Stomach (tissue), 9 donors: ENCODE results near the gene MARCHF3. TPM values are rescaled to one million over a fixed set of nuclear protein-coding genes. Genes with fewer than 3 reads are reported as not detected.

Experiments used
- DNase-seq, 2 donors: peaks; one replicate each; pipeline versions ENCODE4 v3.0.0 to v3.0.0-alpha.2; 2013 to 2019
- H3K27ac ChIP-seq, 5 donors: fragments of 200-600 bp in 4 of 5; sonication (generic) in 4 of 5; one replicate each; pipeline ENCODE4 v1.5.1; 2013 to 2019; ENCODE audit warnings: mild to moderate bottlenecking in 1 of 5, moderate library complexity in 1 of 5
- H3K27me3 ChIP-seq, 3 donors: fragments of 200-600 bp; sonication (generic); one replicate each; pipeline ENCODE4 v1.5.1; 2017 to 2019; ENCODE audit warnings: mixed run types in 1 of 3
- H3K36me3 ChIP-seq, 4 donors: fragments of 200-600 bp; sonication (generic); 1 replicate in 3 of 4; 2 replicates in 1 of 4; pipeline ENCODE4 v1.5.1; 2016 to 2019
- H3K4me1 ChIP-seq, 4 donors: fragments of 200-600 bp; sonication (generic); one replicate each; pipeline ENCODE4 v1.5.1; 2016 to 2019
- H3K4me3 ChIP-seq, 4 donors: fragments of 200-600 bp; sonication (generic) in 3 of 4; one replicate each; pipeline ENCODE4 v1.5.1; 2016 to 2019; ENCODE audit warnings: mild to moderate bottlenecking in 1 of 4
- H3K9me3 ChIP-seq, 4 donors: fragments of 200-600 bp; sonication (generic); one replicate each; pipeline ENCODE4 v1.5.1; 2016 to 2019
- CTCF ChIP-seq, 7 experiments: fragments of 450-650 bp in 4 of 7; fragments of 200-600 bp in 3 of 7; sonication (generic) in 3 of 7; IDR thresholded peaks; one replicate each; pipeline ENCODE4 v1.5.1; 2016 to 2019; ENCODE audit warnings: antibody characterized with exemption in 7 of 7, control low read depth in 2 of 7, mild to moderate bottlenecking in 1 of 7
- EP300 ChIP-seq: sonication (generic); formaldehyde crosslinking; IDR thresholded peaks from one replicate; pipeline ENCODE4 v1.6.1; 2017; ENCODE audit warnings: antibody characterized with exemption
- POLR2A ChIP-seq, 4 donors: fragments of 450-650 bp; IDR thresholded peaks; one replicate each; pipeline ENCODE4 v1.6.1; 2016; ENCODE audit warnings: antibody characterized with exemption in 4 of 4, control low read depth in 2 of 4, mild to moderate bottlenecking in 1 of 4, moderate library complexity in 1 of 4
- POLR2AphosphoS5 ChIP-seq, 3 donors: sonication (generic); formaldehyde crosslinking; IDR thresholded peaks; one replicate each; pipeline ENCODE4 v1.6.1; 2016; ENCODE audit warnings: antibody characterized with exemption in 3 of 3
- WGBS, 5 donors: extraction: QIAGEN DNeasy Blood & Tissue Kit in 3 of 5; methylation state at CpG; one replicate each; pipeline versions ENCODE4 v1.1.5 to v1.1.7; 2013 to 2018; 5-methylcytosine and 5-hydroxymethylcytosine counted together
- intact Hi-C: fragments of 100-400 bp; cut with DNase I; formaldehyde crosslinking; loops from one replicate; pipeline ENCODE4 v1.15.1; 2023; ENCODE audit warnings: low total_unique reads
- polyA plus RNA-seq, 3 donors: library from polyadenylated mRNA; stranded (reverse); fragments of 200-250 nt; gene quantifications; one replicate each; pipeline ENCODE4 v1.2.3, GENCODE V29; 2013
- total RNA-seq, 5 donors: library from RNA; depleted of rRNA; stranded (reverse); fragments of >200 nt; gene quantifications; one replicate each; pipeline versions ENCODE4 v1.1.0 to v1.2.3, GENCODE V29; 2014 to 2016
- donor health status: healthy with polysubstance abuse.
- donor health status: Bipolar disorder and iron deficiency.
- donor health status: healthy.

MARCHF3 gene
- total and polyA plus RNA-seq, 8 donors = 1.1 to 11.9 (median 2.6) TPM; not detected in 1

DNA sequence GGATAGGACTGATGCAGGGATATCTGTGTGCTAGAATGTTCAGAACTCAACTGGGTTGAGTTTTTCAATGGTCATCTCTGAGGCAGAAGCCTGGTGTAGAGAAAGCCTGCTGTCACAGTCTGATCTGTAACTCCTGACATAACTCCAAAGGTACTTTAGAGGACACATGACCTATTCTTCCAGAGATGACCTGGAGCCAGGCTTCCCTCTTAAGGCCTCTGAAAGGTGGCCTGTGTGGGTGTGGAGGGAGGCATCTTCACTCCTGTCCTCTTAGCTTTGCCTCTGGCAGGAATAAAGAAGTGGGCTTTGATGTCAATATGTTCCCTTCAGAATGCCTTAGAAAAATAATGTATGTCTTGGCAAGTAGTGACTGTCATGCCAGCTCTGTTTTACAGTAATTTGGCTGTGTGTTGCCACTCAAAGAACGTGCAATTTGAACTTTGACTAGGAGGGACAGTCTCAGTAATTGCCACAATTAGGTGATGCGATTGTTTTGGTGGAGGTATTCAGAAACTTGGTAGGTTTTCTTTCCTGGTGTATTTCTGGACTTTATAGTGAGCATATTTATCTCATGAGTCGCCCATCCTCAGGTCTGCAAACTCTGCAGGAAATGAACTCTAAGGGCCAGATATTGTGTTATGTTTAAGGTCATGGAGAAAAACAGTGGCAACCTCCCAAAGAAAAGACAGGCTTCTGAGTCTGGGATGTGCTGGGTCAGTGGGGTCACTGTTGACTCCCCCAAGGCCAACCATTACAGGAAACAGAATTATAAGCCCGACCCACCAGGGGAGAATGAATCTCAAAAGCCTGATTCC lies 46.2 kb upstream of the MARCHF3 start:
- H3K36me3 ChIP-seq = no peaks in the 10 kb centered on the region
- H3K27ac ChIP-seq = no peak overlapping the region
- DNase-seq = no peak
- 56 to 75% (median 68%) methylated on average over 4 of the region's 4 CpGs for WGBS, 5 donors
- no peaks in the 10 kb centered on the region for H3K9me3 ChIP-seq
- intact Hi-C loops = no loop called here
- H3K27me3 ChIP-seq = peaks cover 0 to 7% (median 0%) of the 10 kb centered on the region in 3 donors
- no peak overlapping the region for H3K4me3 ChIP-seq
- TF ChIP-seq POLR2AphosphoS5 (IDR thresholded peaks at IDR 0.05) (no peak), CTCF (IDR thresholded peaks at IDR 0.05) (no peak), EP300 (no peak), POLR2A (IDR thresholded peaks at IDR 0.05) (no peak)
- peaks cover 0 to 12% (median 5%) of the 10 kb centered on the region in 4 donors for H3K4me1 ChIP-seq

- DNase-seq = no peak
- WGBS, 5 donors = 31 to 68% (median 57%) methylated on average over 3 of the region's 3 CpGs
- Histone ChIP-seq H3K36me3 (no peaks in the 10 kb centered on the region), H3K27ac (no peak overlapping the region), H3K9me3 (no peaks in the 10 kb centered on the region), H3K4me1 (peaks cover 5 to 12% (median 6%) of the 10 kb centered on the region in 4 donors), H3K4me3 (no peak overlapping the region), H3K27me3 (peaks cover 0 to 7% (median 0%) of the 10 kb centered on the region in 3 donors)
- intact Hi-C loops = no loop called here
- TF ChIP-seq CTCF (IDR thresholded peaks at IDR 0.05) (no peak), EP300 (no peak), POLR2AphosphoS5 (IDR thresholded peaks at IDR 0.05) (no peak), POLR2A (IDR thresholded peaks at IDR 0.05) (no peak)
These were observed 44.1 kb upstream of the MARCHF3 start for GRCh38 chr5:127074466-127074865.

DNA sequence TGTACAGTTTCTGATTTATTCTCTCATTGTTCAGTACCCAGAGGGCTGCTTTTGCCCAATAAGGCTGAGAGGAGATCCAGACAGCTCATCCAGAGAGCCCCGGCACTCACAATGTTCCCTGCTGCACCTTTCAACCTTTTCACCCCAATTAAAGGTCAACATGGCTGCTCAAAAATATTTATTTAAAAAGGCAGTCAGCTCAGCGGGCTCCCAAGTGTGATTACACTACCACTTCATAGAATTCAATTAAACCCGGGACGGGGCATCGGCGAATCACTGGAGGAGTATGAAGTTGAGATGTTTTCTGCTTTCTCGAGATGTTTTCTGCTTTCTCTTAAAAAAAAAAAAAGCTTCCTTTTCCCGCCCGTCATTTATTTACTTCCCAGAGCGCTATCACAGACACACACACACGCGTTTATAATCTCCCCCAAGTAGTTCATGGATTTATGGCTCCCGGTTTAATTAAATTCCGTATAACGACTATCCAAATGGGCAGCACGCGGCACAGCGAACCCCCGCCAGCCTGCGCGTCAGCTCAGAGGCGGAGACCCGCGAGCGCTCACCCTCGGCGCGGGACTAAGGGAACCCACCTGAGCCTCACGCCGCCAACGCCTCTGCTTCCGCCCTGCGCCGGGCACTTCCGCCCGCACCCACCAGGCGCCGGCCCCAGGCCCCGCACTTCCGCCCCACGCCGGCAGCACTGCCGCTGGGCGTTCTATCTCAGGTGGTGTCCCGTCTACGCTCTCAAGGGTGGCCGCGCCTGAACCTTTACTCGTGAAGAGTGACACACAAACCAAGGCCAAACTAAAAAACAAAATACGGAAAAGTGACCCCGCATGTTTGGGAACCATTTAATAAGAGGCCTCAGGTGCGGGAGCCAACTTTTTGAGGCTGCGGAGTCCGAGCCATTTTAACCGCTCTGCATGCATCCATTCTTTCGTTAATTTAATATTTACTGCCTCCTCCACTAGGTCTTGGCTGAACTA lies 42.8 kb upstream of the MARCHF3 start, which contains the start of gene C5orf63:
Gene C5orf63, minus strand, starts transcription at position 642 of the 986 bp plus-strand sequence. CDS start 14,507 bp downstream, outside the sequence.
- Histone ChIP-seq H3K27ac (peak within 1 kb of the TSS; percentile 47 to 71 (median 67)), H3K4me1 (peaks cover 5 to 12% (median 6%) of the 10 kb centered on the region in 4 donors), H3K36me3 (no peaks in the 10 kb centered on the region), H3K4me3 (peak within 1 kb of the TSS; percentile 48 to 60 (median 50)), H3K9me3 (no peaks in the 10 kb centered on the region), H3K27me3 (no peaks in the 10 kb centered on the region)
- TF ChIP-seq POLR2AphosphoS5 (IDR thresholded peaks at IDR 0.05) (peak in 2 of 3 donors; percentile 53 to 73), CTCF (IDR thresholded peaks at IDR 0.05) (peak in 2 of 7 experiments; percentile 26 to 28), POLR2A (IDR thresholded peaks at IDR 0.05) (no peak)
- intact Hi-C loops = no loop called here
- 14 to 31% (median 18%) methylated on average over 38 to 56 of the region's 56 CpGs for WGBS, 5 donors
- peak; percentile 62 to 91 for DNase-seq

- Histone ChIP-seq H3K27me3 (no peaks in the 10 kb centered on the region), H3K4me1 (peaks cover 5 to 12% (median 6%) of the 10 kb centered on the region in 4 donors), H3K9me3 (no peaks in the 10 kb centered on the region), H3K36me3 (peaks cover 0 to 6% (median 0%) of the 10 kb centered on the region in 4 donors), H3K4me3 (no peak overlapping the region), H3K27ac (no peak overlapping the region)
- TF ChIP-seq CTCF (IDR thresholded peaks at IDR 0.05) (no peak), POLR2A (IDR thresholded peaks at IDR 0.05) (no peak), EP300 (no peak), POLR2AphosphoS5 (IDR thresholded peaks at IDR 0.05) (no peak)
- intact Hi-C loops = no loop called here
- DNase-seq = no peak
- WGBS, 5 donors = 79 to 95% (median 91%) methylated on average over 2 of the region's 2 CpGs
These were observed 39.9 kb upstream of the MARCHF3 start for GRCh38 chr5:127070243-127070642.
